Transverse colon (tissue), 4 donors: ENCODE data around the gene CLEC2D. TPM values are rescaled to one million over a fixed set of nuclear protein-coding genes. Genes with fewer than 3 reads are reported as not detected.

Source experiments
- DNase-seq: peaks from one replicate; pipeline ENCODE4 v3.0.0-alpha.2; 2019
- H3K27ac ChIP-seq, 4 donors: fragments of 200-600 bp; sonication (generic); 2 replicates each; pipeline ENCODE4 v1.5.1; 2016 to 2018; ENCODE audit warnings: inconsistent platforms in 4 of 4
- H3K27me3 ChIP-seq: fragments of 200-600 bp; sonication (generic); 2 replicates; pipeline ENCODE4 v1.5.1; 2017; ENCODE audit warnings: inconsistent platforms
- H3K36me3 ChIP-seq, 4 donors: fragments of 200-600 bp; sonication (generic); 2 replicates each; pipeline ENCODE4 v1.5.1; 2017 to 2019; ENCODE audit warnings: inconsistent platforms in 4 of 4
- H3K4me1 ChIP-seq, 4 donors: fragments of 200-600 bp; sonication (generic); 2 replicates each; pipeline ENCODE4 v1.5.1; 2017 to 2020; ENCODE audit warnings: inconsistent platforms in 4 of 4
- H3K4me3 ChIP-seq, 4 donors: fragments of 200-600 bp; sonication (generic); 1 replicate in 1 of 4; 2 replicates in 3 of 4; pipeline versions ENCODE4 v1.5.1 to v1.6.1; 2017 to 2019; ENCODE audit warnings: inconsistent platforms in 4 of 4
- H3K9me3 ChIP-seq, 2 donors: fragments of 200-600 bp; sonication (generic); 2 replicates each; pipeline ENCODE4 v1.5.1; 2017 to 2019; ENCODE audit warnings: inconsistent platforms in 2 of 2
- EP300 ChIP-seq: sonication (generic); formaldehyde crosslinking; IDR thresholded peaks from one replicate; pipeline ENCODE4 v1.6.1; 2017; ENCODE audit warnings: antibody characterized with exemption, low read depth
- POLR2A ChIP-seq: fragments of 450-650 bp; IDR thresholded peaks from one replicate; pipeline ENCODE4 v1.6.1; 2016; ENCODE audit warnings: antibody characterized with exemption, mild to moderate bottlenecking, moderate library complexity
- POLR2AphosphoS5 ChIP-seq, 3 donors: sonication (generic); formaldehyde crosslinking; IDR thresholded peaks; one replicate each; pipeline ENCODE4 v1.6.1; 2016; ENCODE audit warnings: antibody characterized with exemption in 3 of 3
- WGBS, 2 donors: methylation state at CpG; one replicate each; pipeline ENCODE4 v1.1.5; 2018; ENCODE audit warnings: low coverage in 1 of 2; 5-methylcytosine and 5-hydroxymethylcytosine counted together
- in situ Hi-C, 4 donors: fragments of 200-750 bp; cut with MboI; loops; one replicate each; pipeline versions ENCODE4 v1.15.0 to v1.15.1; 2017; ENCODE audit warnings: low sequenced_read_pairs in 3 of 4, low pct_ligation_motif_present in 1 of 4, low pct_unique_long_range_greater_than_20kb in 1 of 4
- intact Hi-C: fragments of 100-400 bp; cut with DNase I; formaldehyde crosslinking; loops from one replicate; pipeline ENCODE4 v1.15.1; 2023; ENCODE audit warnings: low total_unique reads
- small RNA-seq, 4 donors: library from RNA; depleted of rRNA; stranded (forward); fragments of <200 nt; gene quantifications; one replicate each; pipeline ENCODE3, GENCODE V24; 2016
- total RNA-seq, 4 donors: library from RNA; depleted of rRNA; stranded (reverse); fragments of >200 nt; gene quantifications; one replicate each; pipeline ENCODE4 v1.1.0, GENCODE V29; 2016
- TF ChIP-seq, protein P1 (sequence below), 5 experiments: fragments of 200-600 bp in 3 of 5; fragments of 450-650 bp in 2 of 5; sonication (generic) in 3 of 5; IDR thresholded peaks; 1 replicate in 2 of 5; 2 replicates in 3 of 5; pipeline ENCODE4 v1.5.1; 2016 to 2017; ENCODE audit warnings: antibody characterized with exemption in 5 of 5, inconsistent platforms in 3 of 5, mild to moderate bottlenecking in 2 of 5, moderate library complexity in 1 of 5

CLEC2D gene
- total RNA-seq, 4 donors from 2014 or later = 5.4 to 23.3 (median 9.3) TPM

GRCh38 chr12:9741726-9742125 is 72.2 kb downstream of the CLEC2D start:
- DNase-seq = peak; percentile 67
- H3K4me1 ChIP-seq = peaks cover 0 to 19% (median 4%) of the 10 kb centered on the region in 4 donors
- H3K27me3 ChIP-seq = no peaks in the 10 kb centered on the region
- H3K36me3 ChIP-seq = no peaks in the 10 kb centered on the region
- TF ChIP-seq POLR2AphosphoS5 (IDR thresholded peaks at IDR 0.05) (no peak), EP300 (no peak), POLR2A (no peak)
- TF ChIP-seq, protein P1, sequence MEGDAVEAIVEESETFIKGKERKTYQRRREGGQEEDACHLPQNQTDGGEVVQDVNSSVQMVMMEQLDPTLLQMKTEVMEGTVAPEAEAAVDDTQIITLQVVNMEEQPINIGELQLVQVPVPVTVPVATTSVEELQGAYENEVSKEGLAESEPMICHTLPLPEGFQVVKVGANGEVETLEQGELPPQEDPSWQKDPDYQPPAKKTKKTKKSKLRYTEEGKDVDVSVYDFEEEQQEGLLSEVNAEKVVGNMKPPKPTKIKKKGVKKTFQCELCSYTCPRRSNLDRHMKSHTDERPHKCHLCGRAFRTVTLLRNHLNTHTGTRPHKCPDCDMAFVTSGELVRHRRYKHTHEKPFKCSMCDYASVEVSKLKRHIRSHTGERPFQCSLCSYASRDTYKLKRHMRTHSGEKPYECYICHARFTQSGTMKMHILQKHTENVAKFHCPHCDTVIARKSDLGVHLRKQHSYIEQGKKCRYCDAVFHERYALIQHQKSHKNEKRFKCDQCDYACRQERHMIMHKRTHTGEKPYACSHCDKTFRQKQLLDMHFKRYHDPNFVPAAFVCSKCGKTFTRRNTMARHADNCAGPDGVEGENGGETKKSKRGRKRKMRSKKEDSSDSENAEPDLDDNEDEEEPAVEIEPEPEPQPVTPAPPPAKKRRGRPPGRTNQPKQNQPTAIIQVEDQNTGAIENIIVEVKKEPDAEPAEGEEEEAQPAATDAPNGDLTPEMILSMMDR (IDR thresholded peaks at IDR 0.05) = no peak
- intact Hi-C loops = no loop called here
- H3K9me3 ChIP-seq = no peaks in the 10 kb centered on the region
- peak overlapping the region in 3 of 4 donors; percentile 33 to 48 (median 45) for H3K27ac ChIP-seq
- 59 to 73% methylated on average over 4 of the region's 4 CpGs for WGBS, 2 donors
- H3K4me3 ChIP-seq = no peak overlapping the region
- in situ Hi-C loops = loop anchor here in 2 of 4 donors (10.0 kb wide), 1 partner anchor 183 kb away; no protein-coding TSS in a partner anchor

GRCh38 chr12:9742661-9743060 is 73.1 kb downstream of the CLEC2D start:
- H3K27ac ChIP-seq = peak overlapping the region; percentile 33 to 56 (median 46)
- WGBS, 2 donors = 46 to 72% methylated on average over 2 to 5 of the region's 5 CpGs
- TF ChIP-seq, protein P1 (IDR thresholded peaks at IDR 0.05) = no peak
- TF ChIP-seq EP300 = no peak
- TF ChIP-seq POLR2A = no peak
- TF ChIP-seq POLR2AphosphoS5 (IDR thresholded peaks at IDR 0.05) = no peak
- intact Hi-C loops (no loop called here), in situ Hi-C loops (loop anchor here in 2 of 4 donors (10.0 kb wide), 1 partner anchor 182 kb away; no protein-coding TSS in a partner anchor)
- peaks cover 0 to 10% (median under 1%) of the 10 kb centered on the region in 4 donors for H3K4me1 ChIP-seq
- H3K27me3 ChIP-seq = no peaks in the 10 kb centered on the region
- no peaks in the 10 kb centered on the region for H3K9me3 ChIP-seq
- no peak overlapping the region for H3K4me3 ChIP-seq
- peak; percentile 33 for DNase-seq
- H3K36me3 ChIP-seq = no peaks in the 10 kb centered on the region

DNA sequence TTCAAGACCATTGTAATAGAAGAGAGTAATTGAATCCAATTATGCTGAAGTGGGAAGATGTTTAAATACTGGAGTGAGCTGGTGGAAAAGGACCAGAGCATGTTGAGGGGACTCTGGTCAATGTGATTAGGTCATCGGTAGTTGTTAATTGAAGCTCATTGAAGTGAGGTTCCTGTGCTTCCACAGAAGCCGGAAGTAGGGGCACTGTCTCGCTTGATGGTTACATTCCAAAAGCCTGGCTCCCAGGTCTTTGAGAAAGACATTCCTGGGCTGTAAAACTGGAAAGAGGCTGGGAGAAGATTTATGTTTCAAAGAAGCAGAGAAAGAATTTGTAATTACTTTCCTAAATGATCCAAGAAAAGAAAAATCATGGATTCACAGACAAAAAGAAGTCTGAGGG is 75.7 kb downstream of the CLEC2D start:
- in situ Hi-C loops (loop anchor here in 3 of 4 donors (5.0 to 10.0 kb wide), 2 partner anchors 52 to 180 kb away; no protein-coding TSS in a partner anchor), intact Hi-C loops (loop anchor here (5.0 kb wide), 1 partner anchor 182 kb away; no protein-coding TSS in a partner anchor)
- peaks cover 0 to 8% (median 0%) of the 10 kb centered on the region in 4 donors for H3K4me1 ChIP-seq
- 56 to 57% methylated on average over 3 of the region's 3 CpGs for WGBS, 2 donors
- no peak overlapping the region for H3K4me3 ChIP-seq
- no peak overlapping the region for H3K27ac ChIP-seq
- H3K27me3 ChIP-seq = no peaks in the 10 kb centered on the region
- TF ChIP-seq POLR2A (no peak), POLR2AphosphoS5 (IDR thresholded peaks at IDR 0.05) (no peak)
- TF ChIP-seq, protein P1 (IDR thresholded peaks at IDR 0.05) = no peak
- DNase-seq = no peak
- H3K36me3 ChIP-seq = no peaks in the 10 kb centered on the region
- H3K9me3 ChIP-seq = no peaks in the 10 kb centered on the region

Small RNA genes within 50 kb of the gene (small RNA-seq; reads per million reads assigned to genes)
- gene AC010186.4 (0 reads per million in 4 donors), gene RNU6-700P (0 reads per million in 4 donors)

Other genes starting within 250 kb of the CLEC2D start
- gene KLRB1, start 61.8 kb upstream of the CLEC2D start, total RNA-seq = 1 to 10 TPM in 2 of 4 donors, not detected in 2; 1.2 to 5.2 TPM
- gene CLECL1, start 63.4 kb downstream of the CLEC2D start, total RNA-seq = 1 to 10 TPM in 1 of 4 donors, not detected in 3; 2.7 TPM
- gene CD69, start 91.2 kb downstream of the CLEC2D start, total RNA-seq = 10 to 100 TPM in 1 of 4 donors, 1 to 10 TPM in 1, not detected in 2; 7.8 to 19.2 TPM
- gene KLRF1, start 157.8 kb downstream of the CLEC2D start, total RNA-seq = not detected
- gene CLEC2B, start 199.6 kb downstream of the CLEC2D start, total RNA-seq = 10 to 100 TPM in 1 of 4 donors, 1 to 10 TPM in 1, not detected in 2; 4.8 to 11.7 TPM
- gene KLRF2, start 211.8 kb downstream of the CLEC2D start, total RNA-seq = not detected